GM12865 (cell line): ENCODE results near the gene CPNE1.
"Not testable (repeated sequence)": the region's sequence is repeated elsewhere in the genome, so short reads cannot be mapped to it uniquely, and the experiment has no call there.

Experiments
- DNase-seq: peaks from one replicate; pipeline ENCODE4 v3.0.0; 2010; ENCODE audit warnings: low read depth
- H3K4me3 ChIP-seq: 2 replicates; pipeline ENCODE4 v1.5.1; 2011; ENCODE audit warnings: mild to moderate bottlenecking, low read depth, low read length, control low read depth
- TF ChIP-seq, protein P1 (sequence below): IDR thresholded peaks from 2 replicates; pipeline ENCODE4 v1.5.1; 2011; ENCODE audit warnings: low read length, control low read depth, low read depth, inconsistent platforms; ENCODE audit not compliant: insufficient read depth; ENCODE audit errors: missing control alignments

The CPNE1 gene

DNA sequence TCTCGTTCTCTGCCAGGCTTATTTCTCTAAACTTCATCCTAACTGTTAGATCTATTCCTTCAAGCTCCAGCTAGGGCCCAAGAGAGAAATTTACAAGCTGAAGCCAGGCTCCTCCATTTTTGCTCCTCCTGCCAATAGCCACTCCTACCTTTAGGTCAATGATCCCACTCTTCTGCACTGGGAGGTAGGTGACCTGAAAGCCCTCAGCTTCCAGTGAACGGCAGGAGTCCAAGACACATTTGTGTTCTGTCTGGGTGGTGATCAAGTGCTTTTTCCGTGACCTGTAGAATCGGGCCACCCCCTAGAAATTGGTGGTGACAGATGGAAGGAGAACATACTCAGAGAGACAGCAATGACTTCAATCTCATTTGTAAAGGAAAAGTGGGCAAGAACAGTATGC is 25.6 kb upstream of the CPNE1 start:
- DNase-seq, result no peak
- TF ChIP-seq, protein P1, sequence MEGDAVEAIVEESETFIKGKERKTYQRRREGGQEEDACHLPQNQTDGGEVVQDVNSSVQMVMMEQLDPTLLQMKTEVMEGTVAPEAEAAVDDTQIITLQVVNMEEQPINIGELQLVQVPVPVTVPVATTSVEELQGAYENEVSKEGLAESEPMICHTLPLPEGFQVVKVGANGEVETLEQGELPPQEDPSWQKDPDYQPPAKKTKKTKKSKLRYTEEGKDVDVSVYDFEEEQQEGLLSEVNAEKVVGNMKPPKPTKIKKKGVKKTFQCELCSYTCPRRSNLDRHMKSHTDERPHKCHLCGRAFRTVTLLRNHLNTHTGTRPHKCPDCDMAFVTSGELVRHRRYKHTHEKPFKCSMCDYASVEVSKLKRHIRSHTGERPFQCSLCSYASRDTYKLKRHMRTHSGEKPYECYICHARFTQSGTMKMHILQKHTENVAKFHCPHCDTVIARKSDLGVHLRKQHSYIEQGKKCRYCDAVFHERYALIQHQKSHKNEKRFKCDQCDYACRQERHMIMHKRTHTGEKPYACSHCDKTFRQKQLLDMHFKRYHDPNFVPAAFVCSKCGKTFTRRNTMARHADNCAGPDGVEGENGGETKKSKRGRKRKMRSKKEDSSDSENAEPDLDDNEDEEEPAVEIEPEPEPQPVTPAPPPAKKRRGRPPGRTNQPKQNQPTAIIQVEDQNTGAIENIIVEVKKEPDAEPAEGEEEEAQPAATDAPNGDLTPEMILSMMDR, result no peak
- H3K4me3 ChIP-seq, result no peak overlapping the region

GRCh38 chr20:35686872-35687271 is 22.2 kb upstream of the CPNE1 start:
- DNase-seq, H3K4me3 ChIP-seq: not testable (repeated sequence)

- not testable (repeated sequence) for DNase-seq, H3K4me3 ChIP-seq
Observed at GRCh38 chr20:35685368-35685767, 20.7 kb upstream of the CPNE1 start.

DNA sequence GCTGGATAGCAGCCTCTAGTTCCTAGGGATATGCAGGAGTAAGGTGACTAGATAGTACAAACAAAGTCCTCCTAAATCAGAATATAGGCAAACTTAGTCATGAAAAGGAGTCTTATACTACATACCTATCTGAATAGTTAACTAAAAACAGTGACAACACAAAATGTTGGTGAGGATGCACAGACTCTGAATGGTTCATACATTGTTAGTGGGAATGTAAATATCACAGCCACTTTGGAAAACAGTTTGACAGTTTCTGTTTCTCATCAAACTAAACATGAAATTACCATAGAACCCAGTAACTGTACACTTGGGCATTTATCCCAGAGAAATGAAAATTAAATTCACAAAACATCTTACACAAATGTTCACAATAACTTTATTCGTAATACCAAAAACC is 17.3 kb upstream of the CPNE1 start:
- TF ChIP-seq, protein P1, result no peak
- DNase-seq, result no peak
- no peak overlapping the region for H3K4me3 ChIP-seq

- H3K4me3 ChIP-seq, result no peak overlapping the region
- TF ChIP-seq, protein P1, result no peak
- DNase-seq, result no peak
Observed at GRCh38 chr20:35680452-35681183, 15.9 kb upstream of the CPNE1 start.

DNA sequence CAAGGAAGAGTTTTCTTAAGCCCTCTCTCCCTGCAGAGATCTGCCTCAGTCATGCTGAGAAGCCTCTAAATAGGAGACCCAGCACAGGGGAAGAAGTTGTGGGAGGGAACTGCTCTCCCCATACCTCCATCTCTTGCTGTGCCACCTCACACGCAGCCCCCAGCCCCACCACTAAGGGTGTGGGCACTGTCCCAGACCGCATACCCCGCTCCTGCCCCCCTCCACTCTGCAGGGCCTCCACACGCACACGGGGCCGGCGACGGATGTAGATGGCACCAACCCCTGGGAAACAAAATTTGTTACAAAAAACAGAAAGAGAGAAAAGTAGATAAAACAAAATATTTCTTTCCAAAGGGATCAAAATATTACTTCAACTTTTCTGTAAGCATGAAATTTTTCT is 10.2 kb upstream of the CPNE1 start:
- DNase-seq, result no peak
- no peak overlapping the region for H3K4me3 ChIP-seq
- TF ChIP-seq, protein P1, result no peak

DNA sequence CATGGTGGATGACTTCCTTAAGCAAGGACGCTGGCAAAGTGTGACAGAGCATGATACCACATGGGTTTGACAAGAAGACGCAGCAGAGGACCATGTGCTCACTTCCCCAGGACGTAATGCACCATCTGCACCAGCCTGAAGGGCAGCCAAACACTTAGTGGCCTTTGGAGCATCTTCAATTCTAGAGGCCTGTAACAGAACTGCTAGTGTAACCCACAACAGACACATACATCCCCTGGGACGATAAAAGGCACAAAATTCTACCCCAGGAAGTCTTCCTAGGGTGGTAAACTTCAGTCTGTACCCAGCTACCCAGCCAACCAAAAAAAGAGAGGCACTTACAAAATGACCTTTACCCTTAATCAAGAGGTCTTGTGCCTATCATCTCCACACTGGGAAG is 9.2 kb upstream of the CPNE1 start:
- no peak for DNase-seq
- no peak overlapping the region for H3K4me3 ChIP-seq
- TF ChIP-seq, protein P1, result no peak

GRCh38 chr20:35669681-35670080 is 5.0 kb upstream of the CPNE1 start:
- no peak overlapping the region for H3K4me3 ChIP-seq
- TF ChIP-seq, protein P1, result no peak
- DNase-seq, result no peak
